WTC11 (cell line): ENCODE data around the gene ADAM8. TPM values are rescaled to one million over a fixed set of nuclear protein-coding genes. Genes with fewer than 3 reads are reported as not detected.
A peak's percentile ranks its signal among the peaks of the same experiment; 100 is the strongest.

ENCODE experiments used
- ATAC-seq: fragments of 200-7000 bp; cut with Tn5 transposase; 2 replicates; pipeline ENCODE4 v1.10.0; 2021; ENCODE audit warnings: mild to moderate bottlenecking, moderate library complexity
- CTCF ChIA-PET: fragments of 300-600 bp; sonication (Branson Sonifier 250); formaldehyde crosslinking; loops from one replicate; lab custom pipeline; 2021; ENCODE audit warnings: antibody characterized with exemption; lab: Charles Lee
- POLR2A ChIA-PET: fragments of 350-600 bp; sonication (Branson Sonifier 250); formaldehyde crosslinking; loops from one replicate; lab custom pipeline; 2021; ENCODE audit warnings: antibody characterized with exemption; lab: Charles Lee
- DNase-seq: peaks from one replicate; pipeline ENCODE4 v3.0.0; 2021; ENCODE audit warnings: low spot score
- H3K27ac Mint-ChIP-seq: 2 replicates; pipeline ENCODE4 v1.8.0; 2021; ENCODE audit warnings: mixed read lengths
- H3K27me3 Mint-ChIP-seq: 2 replicates; pipeline ENCODE4 v1.8.0; 2021; ENCODE audit warnings: low read depth, mild to moderate bottlenecking, moderate library complexity, mixed read lengths
- H3K36me3 Mint-ChIP-seq: 2 replicates; pipeline ENCODE4 v1.8.0; 2021; ENCODE audit warnings: mixed read lengths
- H3K4me1 Mint-ChIP-seq: 2 replicates; pipeline ENCODE4 v1.8.0; 2022; ENCODE audit warnings: mixed read lengths
- H3K4me3 Mint-ChIP-seq: 2 replicates; pipeline ENCODE4 v1.8.0; 2021; ENCODE audit warnings: mild to moderate bottlenecking, moderate library complexity, mixed read lengths
- H3K9me3 Mint-ChIP-seq: 2 replicates; pipeline ENCODE4 v1.8.0; 2021; ENCODE audit warnings: mixed read lengths
- AR ChIP-seq: fragments of 250-450 bp; sonication (Bioruptor Pico); IDR thresholded peaks from 2 replicates; pipeline ENCODE4 v1.9.0; 2021; ENCODE audit warnings: mild to moderate bottlenecking
- ARID4B ChIP-seq: sonication (generic); formaldehyde crosslinking; IDR thresholded peaks from 2 replicates; pipeline ENCODE4 v1.8.0; 2023; ENCODE audit warnings: missing genetic modification reagents, mild to moderate bottlenecking, borderline replicate concordance
- CREM ChIP-seq: sonication (generic); formaldehyde crosslinking; IDR thresholded peaks from 2 replicates; pipeline ENCODE4 v1.8.1; 2022; ENCODE audit warnings: mild to moderate bottlenecking, missing genetic modification reagents, moderate library complexity
- E2F4 ChIP-seq: sonication (generic); formaldehyde crosslinking; IDR thresholded peaks from 2 replicates; pipeline ENCODE4 v1.8.1; 2022; ENCODE audit warnings: low read depth, mild to moderate bottlenecking, moderate library complexity, missing genetic modification reagents, borderline replicate concordance
- E2F5 ChIP-seq: sonication (generic); formaldehyde crosslinking; IDR thresholded peaks from 2 replicates; pipeline ENCODE4 v1.8.1; 2022; ENCODE audit warnings: mild to moderate bottlenecking, moderate library complexity, missing genetic modification reagents
- HMGA2 ChIP-seq: fragments of 250-450 bp; sonication (Bioruptor Pico); IDR thresholded peaks from 2 replicates; pipeline ENCODE4 v1.4.0; 2021; ENCODE audit warnings: mild to moderate bottlenecking, moderate library complexity
- HMGXB4 ChIP-seq: sonication (generic); formaldehyde crosslinking; IDR thresholded peaks from 2 replicates; pipeline ENCODE4 v1.8.1; 2023; ENCODE audit warnings: mild to moderate bottlenecking, moderate library complexity, missing genetic modification reagents
- MXD4 ChIP-seq: fragments of 250-450 bp; sonication (Bioruptor Pico); IDR thresholded peaks from 2 replicates; pipeline ENCODE4 v1.8.0; 2021; ENCODE audit warnings: mild to moderate bottlenecking, moderate library complexity, borderline replicate concordance
- MYBL2 ChIP-seq: sonication (generic); formaldehyde crosslinking; IDR thresholded peaks from 2 replicates; pipeline ENCODE4 v1.8.1; 2023; ENCODE audit warnings: mild to moderate bottlenecking, moderate library complexity, missing genetic modification reagents
- PRRX2 ChIP-seq: fragments of 250-450 bp; sonication (Bioruptor Pico); IDR thresholded peaks from 2 replicates; pipeline ENCODE4 v1.8.0; 2021; ENCODE audit warnings: mild to moderate bottlenecking
- RELA ChIP-seq: sonication (generic); formaldehyde crosslinking; IDR thresholded peaks from 2 replicates; pipeline ENCODE4 v1.8.1; 2022; ENCODE audit warnings: missing genetic modification reagents, mild to moderate bottlenecking, borderline replicate concordance
- RORB ChIP-seq: fragments of 250-450 bp; sonication (Bioruptor Pico); IDR thresholded peaks from 2 replicates; pipeline ENCODE4 v1.9.0; 2021; ENCODE audit warnings: mild to moderate bottlenecking
- TEAD4 ChIP-seq: sonication (generic); formaldehyde crosslinking; IDR thresholded peaks from 2 replicates; pipeline ENCODE4 v1.8.0; 2022; ENCODE audit warnings: mild to moderate bottlenecking, missing genetic modification reagents
- USF1 ChIP-seq: sonication (generic); formaldehyde crosslinking; IDR thresholded peaks from 2 replicates; pipeline ENCODE4 v1.8.0; 2022; ENCODE audit warnings: mild to moderate bottlenecking, missing genetic modification reagents
- USF2 ChIP-seq: sonication (generic); formaldehyde crosslinking; IDR thresholded peaks from 2 replicates; pipeline ENCODE4 v1.8.1; 2023; ENCODE audit warnings: mild to moderate bottlenecking, missing genetic modification reagents, moderate library complexity
- ZMAT4 ChIP-seq: fragments of 250-450 bp; sonication (Bioruptor Pico); IDR thresholded peaks from 2 replicates; pipeline ENCODE4 v1.9.0; 2021; ENCODE audit warnings: mild to moderate bottlenecking
- total RNA-seq: library from RNA; stranded (reverse); gene quantifications from 3 replicates; pipeline ENCODE4 v1.2.3, GENCODE V29; 2021

ADAM8 gene
- total RNA-seq, 1 experiment from 2014 or later, result 7.2 TPM

- Mint-ChIP-seq H3K27me3 (no peaks in the 10 kb centered on the region; the same call in 1 of the 2 replicates), H3K27ac (no peak overlapping the region), H3K4me3 (no peak overlapping the region), H3K4me1 (peaks cover 10% of the 10 kb centered on the region), H3K9me3 (no peaks in the 10 kb centered on the region), H3K36me3 (no peaks in the 10 kb centered on the region)
- ChIA-PET POLR2A (no interaction called here), CTCF (no interaction called here)
- ATAC-seq (no peak), DNase-seq (no peak)
- TF ChIP-seq PRRX2 (CRISPR knock-in tag), result no peak
- TF ChIP-seq TEAD4 (CRISPR knock-in tag), result no peak
- no peak for TF ChIP-seq E2F5
- no peak for TF ChIP-seq MXD4 (CRISPR knock-in tag)
Observed at GRCh38 chr10:133252223-133252552, 24.5 kb downstream of the ADAM8 start.

GRCh38 chr10:133251388-133252222 is 25.1 kb downstream of the ADAM8 start:
- no peak overlapping the region for H3K4me3 Mint-ChIP-seq
- TF ChIP-seq E2F4 (CRISPR knock-in tag), result no peak
- TF ChIP-seq RORB (CRISPR knock-in tag), result no peak
- TF ChIP-seq HMGA2 (CRISPR knock-in tag), result no peak
- TF ChIP-seq USF2 (CRISPR knock-in tag), result no peak
- no peak for TF ChIP-seq CREM (CRISPR knock-in tag)
- no peak for TF ChIP-seq AR (CRISPR knock-in tag)
- no peak for TF ChIP-seq ZMAT4 (CRISPR knock-in tag)
- TF ChIP-seq MYBL2 (CRISPR knock-in tag), result no peak
- TF ChIP-seq RELA (CRISPR knock-in tag), result no peak
- no peak for TF ChIP-seq PRRX2 (CRISPR knock-in tag)
- no peak for TF ChIP-seq E2F5
- TF ChIP-seq ARID4B (CRISPR knock-in tag), result no peak
- TF ChIP-seq USF1 (CRISPR knock-in tag), result no peak
- TF ChIP-seq HMGXB4, result no peak
- no peaks in the 10 kb centered on the region for H3K9me3 Mint-ChIP-seq
- ATAC-seq, result no peak
- H3K27ac Mint-ChIP-seq, result peak overlapping the region; percentile 76; the same call in 1 of the 2 replicates
- CTCF ChIA-PET, result no interaction called here
- POLR2A ChIA-PET, result no interaction called here
- DNase-seq, result no peak
- no peaks in the 10 kb centered on the region; the same call in 1 of the 2 replicates for H3K27me3 Mint-ChIP-seq
- H3K4me1 Mint-ChIP-seq, result peaks cover 10% of the 10 kb centered on the region
- H3K36me3 Mint-ChIP-seq, result no peaks in the 10 kb centered on the region
